GM19397 (cell line): ENCODE measurements around the gene ELFN2.
"Not testable (repeated sequence)": the region's sequence is repeated elsewhere in the genome, so short reads cannot be mapped to it uniquely, and the experiment has no call there.

Experiments
- ATAC-seq: cut with Tn5 transposase; IDR thresholded peaks from one replicate; pipeline ENCODE4 v1.9.1; 2021; ENCODE audit warnings: mild to moderate bottlenecking, moderate library complexity; ENCODE audit not compliant: unreplicated experiment

ELFN2 gene

DNA sequence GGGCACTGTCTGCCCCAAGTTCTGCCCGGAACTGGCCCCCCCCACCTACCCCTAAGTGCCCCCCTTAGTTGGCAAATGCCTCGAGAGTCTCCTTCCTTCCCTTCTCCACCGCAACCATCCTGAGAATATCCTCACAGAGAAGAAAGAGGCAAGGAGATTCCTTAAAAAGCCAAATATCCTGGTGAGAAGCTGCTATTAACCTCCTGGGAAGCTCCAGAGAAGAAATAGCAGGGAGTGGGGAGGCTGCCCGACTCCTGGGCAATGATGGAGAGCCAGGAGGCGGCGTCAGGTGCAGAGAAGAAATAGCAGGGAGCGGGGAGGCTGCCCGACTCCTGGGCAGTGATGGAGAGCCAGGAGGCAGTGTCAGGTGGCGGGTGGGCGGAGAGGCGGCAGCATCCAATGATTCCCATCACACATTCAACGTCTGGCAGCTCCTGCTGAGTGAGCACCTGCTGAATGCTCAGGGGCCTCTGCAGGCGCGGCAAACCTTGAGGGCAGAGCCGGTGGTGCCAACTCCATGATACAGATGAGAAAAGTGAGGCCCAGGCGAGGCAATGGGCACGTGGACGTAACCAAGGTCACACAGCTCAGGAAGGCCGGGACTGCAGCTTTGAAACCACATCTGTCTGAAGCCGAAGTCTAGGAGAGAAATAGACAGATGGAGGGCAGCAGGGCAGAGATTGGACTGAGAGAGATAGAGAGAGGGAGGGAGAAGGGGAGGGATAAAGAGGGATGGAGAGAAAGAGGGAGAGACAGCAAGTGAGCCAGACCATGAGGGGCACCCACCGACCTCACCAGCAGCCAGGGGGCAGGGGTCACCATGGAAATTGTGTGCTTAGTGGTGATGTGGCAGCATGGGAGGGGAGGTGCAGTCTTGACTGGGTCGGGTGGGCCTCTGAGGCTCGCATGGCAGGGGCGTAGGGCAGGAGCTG is 86.7 kb downstream of the ELFN2 start:
- ATAC-seq, result no peak

DNA sequence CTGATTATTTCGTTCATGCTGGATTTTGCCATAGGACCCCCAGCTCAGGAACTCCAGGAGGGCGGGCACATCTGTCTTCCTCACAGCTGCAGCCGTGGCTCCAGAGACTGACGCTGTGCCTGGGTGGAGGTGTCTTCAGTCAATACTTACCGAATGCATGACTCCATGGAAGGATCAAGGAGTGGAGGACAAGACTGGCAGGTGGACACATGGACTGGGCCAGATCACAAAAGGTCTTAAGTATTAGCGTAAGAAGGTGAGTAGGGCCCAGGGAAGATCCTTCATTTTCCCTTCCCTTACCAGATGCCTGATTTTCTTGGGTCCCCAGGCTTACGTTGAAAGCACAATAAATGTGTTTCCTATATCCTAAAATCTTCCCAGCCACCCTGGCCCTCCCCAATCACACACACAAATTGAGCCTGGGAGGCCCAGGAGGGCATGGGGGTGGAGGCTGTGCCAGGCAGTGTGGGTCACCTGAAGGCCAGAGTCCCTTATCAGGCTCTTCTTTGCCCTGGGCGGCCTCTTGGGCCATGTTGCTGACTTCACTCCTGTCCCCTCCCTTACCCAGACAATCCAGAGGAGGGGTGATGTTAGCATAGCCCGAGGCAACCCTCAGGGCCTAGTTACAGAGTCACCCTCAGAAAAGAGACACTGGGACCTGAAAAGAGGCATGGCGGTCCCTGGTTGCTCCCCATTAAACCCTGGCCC is 88.6 kb downstream of the ELFN2 start:
- no peak for ATAC-seq

DNA sequence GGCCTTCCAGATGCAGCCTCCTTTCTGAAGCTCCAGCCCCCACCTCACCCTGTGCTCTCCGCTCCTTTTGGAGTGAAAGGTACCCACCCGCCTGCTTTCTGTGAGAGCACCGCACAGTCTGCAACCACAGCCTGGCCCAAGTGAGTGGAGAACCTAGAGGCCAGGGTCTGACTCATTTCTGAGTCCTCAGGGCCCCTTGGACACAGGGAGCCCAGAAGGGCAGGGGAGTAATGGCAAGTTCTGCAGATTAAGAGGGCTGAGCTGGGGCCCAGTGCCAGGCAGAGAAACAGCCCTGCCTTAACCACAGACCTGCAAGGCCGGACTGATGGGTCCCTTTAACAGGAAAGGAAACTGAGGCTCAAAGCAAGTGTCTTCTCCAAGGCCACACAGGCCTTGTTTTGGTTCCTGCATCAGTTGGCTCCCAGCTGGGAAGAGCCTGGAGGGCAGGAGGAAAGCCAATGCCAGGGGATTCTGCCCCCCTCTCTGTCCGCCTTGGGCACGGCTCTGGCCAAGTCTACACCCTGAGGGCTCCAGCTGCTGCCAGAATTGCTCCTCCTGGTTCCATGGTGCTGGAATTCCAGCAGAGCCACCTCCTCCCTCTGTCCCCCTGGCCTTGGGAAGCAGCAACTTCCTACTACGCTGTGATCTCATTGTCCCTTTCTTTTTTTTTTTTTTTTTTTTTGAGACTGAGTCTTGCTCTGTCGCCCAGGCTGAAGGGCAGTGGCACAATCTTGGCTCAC is 89.9 kb downstream of the ELFN2 start:
- ATAC-seq, result no peak

DNA sequence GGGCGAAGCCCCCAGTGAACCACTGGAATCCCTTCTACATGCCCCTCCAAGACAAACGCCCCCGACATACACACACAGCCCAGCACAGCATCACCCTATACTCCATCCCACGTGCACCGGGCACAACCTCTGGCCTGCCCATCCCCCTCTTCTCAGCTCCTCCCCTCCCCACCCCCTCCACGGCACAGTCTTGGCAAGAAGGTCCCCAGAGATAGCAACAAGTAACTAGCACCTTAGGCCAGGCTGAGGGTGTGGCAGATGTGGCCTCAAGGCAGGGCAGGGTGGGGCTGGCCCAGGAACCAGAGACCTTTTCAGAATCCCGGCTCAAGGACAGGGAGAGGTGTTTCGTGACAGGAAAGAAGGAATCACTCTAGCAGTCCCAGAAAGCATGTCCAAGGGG is 90.7 kb downstream of the ELFN2 start:
- ATAC-seq, result no peak

DNA sequence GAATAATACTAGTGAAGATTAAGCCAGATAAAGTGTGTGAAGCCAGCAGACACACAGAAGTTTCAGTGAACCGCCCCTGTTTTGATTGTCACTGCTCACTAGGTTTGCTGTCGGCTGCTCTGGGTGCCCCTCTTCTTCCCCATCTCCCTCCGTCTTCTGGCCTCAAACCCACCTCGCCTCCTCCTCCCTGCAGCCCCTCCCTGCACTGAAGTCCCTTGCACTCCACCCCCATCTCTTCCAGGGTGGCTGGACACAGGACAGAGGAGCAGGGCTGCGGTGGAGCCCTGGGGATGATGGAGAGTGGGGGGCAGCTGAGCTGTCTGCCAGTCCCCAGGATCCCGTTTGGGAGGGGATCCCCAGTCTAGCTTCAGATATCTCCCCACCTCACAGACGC is 91.5 kb downstream of the ELFN2 start:
- no peak for ATAC-seq

DNA sequence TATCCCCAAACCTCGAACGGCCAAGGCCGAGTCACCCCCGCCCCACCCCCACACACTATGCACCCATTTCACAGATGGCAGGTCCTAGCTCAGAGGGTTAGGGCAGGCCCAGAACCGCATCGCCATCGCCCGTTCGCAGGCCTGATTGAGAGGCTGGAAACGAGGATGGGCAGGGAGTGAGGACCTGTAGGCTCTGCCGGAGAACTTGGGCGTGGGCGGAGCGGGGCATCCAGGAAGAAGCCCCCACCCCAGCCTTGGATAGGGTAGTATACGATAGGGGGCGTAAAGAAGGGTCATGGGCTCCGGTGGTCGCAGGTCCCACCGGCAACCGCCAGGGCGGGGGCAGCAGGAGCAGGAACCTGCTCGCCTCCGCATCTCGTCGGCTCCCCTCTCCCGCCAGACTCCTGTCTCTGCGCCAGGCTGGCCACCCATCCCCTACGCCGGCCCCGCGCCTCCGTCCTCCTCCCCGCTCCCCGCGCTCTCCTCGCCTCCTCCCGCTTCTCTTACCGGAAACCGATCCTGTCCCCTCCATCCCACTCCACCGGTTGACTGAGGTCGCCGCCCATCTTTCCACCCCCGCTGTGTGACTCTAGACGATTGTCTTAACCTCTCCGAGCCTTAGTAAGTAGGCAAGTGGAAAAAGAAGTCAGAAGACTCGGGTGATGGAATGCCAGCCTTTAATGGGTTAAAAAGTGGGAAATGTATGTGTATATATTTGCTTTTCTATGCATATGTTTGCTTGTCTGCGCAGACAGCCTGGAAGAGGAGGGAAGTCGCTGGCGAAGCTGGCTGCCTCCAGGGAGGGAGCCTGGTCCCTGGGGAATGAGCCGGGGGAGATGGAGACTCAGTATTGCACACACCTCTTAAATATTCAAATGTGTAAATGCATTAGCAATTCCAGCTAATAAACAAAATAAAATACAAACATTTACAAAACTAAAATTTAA is 92.1 kb downstream of the ELFN2 start:
- no peak for ATAC-seq

DNA sequence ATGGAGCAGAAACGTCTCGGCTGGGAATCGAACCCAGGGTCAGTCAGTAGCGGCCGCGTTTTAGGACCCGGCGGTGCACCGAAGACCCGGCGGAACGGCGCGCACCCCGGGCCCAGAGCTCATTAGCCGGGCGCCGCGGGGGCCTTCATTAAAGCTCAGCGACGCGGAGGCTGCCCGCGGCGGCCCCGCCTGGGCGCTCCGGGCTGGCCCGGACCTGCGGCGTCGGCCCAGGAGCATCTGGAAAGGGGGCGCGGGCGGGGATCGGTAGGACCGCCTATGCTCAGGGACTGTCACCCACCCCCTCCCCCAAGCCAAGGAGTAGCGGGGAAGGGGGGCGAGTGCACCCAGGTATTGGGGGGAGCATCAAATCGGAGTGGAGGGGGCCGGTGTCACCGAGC is 92.8 kb downstream of the ELFN2 start:
- ATAC-seq, result no peak

DNA sequence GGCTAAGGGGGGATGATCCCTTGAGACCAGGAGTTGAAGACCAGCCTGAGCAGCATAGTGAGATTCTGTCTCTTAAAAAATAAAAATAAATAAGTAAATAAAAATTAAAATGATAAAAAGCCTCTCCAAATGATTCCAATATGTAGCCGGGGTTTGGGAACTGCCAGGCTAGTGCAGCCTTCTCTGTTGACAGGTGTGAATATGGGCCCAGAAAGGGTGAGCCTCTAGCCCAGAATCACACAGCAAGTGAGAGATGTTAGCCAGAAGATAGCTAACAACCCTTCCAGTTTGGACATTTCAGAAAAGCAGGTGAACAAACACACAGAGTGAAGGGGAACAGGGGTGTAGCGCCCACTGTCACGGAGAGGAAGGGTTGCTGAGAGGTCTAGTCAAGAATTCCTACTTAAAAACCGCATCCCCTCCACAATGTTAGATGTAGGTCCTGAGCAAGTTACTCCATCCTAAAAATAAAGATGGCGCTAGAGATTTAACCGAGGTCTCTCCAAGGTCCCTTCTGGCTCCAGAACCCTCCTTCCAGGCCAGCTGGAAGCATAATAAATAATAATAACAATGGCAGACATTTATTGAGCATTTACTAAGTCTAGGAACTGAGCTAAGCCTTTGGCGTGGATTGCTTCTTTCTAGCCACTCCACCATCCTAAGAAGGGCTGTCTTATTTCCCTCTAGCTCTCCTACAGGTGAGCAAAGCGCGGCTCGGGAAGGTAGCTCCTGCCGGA is 93.4 kb downstream of the ELFN2 start:
- no peak for ATAC-seq

DNA sequence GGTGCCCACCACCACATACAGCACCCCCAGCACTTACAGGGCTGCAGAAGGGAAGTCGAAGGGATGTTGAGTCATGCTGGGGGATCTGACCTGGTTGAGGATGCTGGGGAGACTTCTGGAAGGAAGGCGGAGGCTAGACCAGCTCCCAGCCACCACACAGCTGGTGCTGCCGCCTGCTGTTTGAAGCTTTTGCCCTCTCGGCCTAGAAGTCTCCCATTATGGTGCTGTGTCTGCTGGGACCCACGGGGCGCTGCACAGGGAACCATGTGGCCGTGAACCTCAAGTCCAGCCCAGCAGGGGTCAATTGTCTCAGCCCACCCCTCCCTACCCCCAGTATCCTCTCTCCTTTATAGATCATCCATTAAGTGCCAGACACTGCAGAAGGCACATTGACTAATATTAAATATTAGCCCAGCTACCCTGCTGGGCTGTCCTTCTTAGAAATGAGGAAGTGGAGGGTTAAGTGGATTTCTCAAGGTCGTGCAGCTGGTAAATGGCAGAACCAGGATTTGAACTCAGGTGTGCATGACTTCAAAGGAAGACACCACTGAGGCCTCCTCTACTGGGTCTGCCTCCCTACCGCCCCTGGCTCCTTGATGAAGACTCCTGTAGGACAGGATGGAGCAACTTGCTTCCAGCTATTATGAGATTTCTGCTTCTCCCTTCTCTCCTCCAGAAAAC is 95.3 kb downstream of the ELFN2 start:
- ATAC-seq, result no peak

DNA sequence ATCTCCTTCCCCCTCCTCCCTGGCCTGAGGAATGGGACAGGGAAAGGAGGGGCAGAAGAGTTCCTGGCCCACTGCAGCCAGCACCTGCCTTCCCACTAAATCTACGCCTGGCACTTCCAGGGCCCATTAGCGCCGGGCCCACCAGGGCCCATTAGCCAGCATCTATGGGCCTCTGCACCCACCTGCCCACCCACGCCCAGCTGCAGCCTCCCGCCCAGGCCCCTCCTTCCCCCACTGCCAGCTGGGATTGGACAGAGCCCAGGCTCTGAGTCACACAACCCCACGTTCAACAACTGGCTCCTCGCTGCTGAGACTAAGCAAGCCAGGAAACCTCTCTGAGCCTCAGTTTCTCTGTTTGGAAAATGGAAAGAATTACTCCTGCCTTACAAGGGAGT is 96.2 kb downstream of the ELFN2 start:
- no peak for ATAC-seq

DNA sequence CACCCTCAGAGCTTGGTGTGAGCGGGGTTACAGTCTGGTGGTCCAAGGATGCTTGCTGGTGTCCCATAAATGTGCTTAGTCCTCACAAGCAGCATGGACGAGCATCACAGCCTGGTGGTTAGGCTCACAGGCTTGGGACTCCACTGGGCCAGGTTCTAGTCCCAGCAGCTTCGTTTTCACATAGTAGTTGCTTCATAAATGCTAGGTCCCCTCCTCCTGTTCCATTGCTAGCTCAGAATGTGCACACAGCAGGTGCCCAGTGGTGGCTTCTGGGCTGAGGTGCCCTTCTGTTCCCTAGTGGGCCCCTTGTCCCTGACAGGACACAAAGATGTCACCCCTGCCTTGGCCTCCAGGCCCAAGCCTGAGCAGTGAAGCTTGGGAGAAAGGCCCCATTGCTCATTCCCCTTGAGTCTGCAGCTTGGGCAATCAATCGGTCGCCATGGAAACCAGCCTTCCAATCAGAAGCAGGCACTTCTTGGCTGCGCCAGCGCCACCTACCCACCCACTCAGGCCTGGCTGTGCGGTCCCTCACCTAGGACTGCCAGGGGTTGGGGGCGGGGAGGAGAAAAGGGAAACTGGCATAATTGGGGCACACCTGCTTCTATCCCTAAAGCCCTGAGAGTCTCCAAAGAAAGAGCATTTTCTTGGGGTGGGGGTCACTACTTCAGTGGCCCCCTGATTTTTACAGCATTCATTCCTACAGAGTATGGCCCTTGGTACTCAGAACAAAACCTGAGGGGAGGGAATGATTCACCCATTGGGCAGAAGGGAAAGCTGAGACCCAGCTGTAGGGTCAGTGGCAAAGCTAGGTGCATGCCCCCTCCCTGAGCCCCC is 96.9 kb downstream of the ELFN2 start:
- ATAC-seq, result no peak

DNA sequence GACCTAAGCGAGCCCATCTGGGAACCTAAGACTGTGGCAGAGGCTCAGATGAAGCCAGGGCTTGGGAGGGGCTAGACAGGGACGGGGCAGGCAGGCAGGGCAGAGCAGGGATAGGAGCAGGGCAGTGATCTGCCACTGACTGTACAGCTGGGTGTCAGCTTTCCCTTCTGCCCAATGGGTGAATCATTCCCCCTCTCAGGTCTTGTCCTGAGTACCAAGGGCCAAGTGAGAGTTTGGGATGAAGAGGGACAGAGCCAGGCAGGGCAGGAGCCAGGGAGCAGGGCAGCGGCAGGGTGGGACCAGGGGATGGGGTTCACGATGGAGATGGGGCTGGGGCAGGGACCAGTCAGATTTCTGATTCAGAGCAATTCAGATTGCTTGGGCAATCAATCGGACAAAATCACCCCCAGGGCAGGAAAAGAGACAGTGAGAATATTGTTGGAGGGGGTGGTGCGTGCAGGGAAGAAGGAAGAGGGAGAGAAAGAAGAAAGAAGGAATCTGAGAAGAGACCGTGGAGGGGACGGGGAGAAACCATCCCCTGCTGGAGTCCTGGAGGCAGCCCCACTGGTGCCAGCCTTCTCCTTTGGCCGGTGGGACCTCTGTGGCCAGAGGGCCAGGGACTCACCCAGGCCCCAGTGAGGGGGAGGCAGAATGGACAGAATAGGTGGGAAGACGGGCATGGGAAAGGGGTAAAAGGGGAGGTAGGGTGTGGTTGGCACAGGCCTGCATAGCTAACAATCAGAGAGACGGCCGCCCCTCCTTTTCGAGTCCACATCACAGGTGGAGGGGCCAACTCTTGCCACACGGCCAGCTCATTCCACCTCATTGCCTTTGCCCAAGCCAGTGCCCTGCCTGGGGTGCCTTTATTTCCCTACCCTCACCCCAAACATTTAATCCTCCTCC is 97.8 kb downstream of the ELFN2 start:
- no peak for ATAC-seq

DNA sequence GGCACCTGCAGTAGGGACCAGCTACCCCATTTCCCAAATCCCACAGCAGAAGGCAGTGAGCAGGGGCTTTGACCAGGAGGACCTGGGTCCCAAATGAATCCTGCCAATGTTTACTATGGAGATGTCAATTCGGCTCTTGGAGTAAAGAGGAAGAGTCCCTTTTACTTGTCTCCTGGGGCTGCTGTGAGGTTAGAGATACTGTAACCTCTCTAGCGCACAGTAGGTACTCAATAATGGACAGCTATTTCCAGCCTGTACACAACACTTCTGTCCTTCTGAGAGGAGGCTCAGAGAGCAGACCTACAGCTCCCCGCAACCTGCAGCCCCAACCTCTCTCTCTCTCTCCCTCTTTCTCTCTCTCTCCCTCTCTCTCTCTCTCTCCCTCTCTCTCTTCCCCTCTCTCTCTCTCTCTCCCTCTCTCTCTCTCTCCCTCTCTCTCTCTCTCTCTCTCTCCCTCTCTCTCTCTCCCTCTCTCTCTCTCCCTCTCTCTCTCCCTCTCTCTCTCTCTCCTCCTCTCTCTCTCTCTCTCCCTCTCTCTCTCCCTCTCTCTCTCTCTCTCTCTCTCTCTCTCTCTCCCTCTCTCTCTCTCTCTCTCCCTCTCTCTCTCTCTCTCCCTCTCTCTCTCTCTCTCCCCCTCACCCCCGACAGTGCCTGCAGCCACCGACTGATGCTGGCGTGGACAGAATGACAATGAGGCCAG is 98.6 kb downstream of the ELFN2 start:
- not testable (repeated sequence) for ATAC-seq

DNA sequence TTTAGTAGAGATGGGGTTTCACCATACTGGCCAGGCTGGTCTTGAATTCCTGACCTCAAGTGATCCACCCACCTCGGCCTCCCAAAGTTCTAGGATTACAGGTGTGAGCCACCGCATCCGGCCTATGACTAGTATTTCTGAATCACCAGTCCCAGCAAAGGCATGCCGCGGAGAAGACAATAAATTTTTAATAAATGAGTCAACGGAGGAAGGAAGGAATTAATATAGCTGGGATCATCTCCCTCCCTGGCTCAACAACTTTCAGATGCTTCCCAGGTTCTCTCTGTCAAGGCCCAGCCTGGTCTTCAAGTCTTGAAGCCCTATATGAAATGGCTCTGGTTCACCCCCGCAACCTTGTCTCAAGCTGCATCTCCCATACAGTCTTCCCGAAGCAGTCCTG is 99.3 kb downstream of the ELFN2 start:
- no peak for ATAC-seq

DNA sequence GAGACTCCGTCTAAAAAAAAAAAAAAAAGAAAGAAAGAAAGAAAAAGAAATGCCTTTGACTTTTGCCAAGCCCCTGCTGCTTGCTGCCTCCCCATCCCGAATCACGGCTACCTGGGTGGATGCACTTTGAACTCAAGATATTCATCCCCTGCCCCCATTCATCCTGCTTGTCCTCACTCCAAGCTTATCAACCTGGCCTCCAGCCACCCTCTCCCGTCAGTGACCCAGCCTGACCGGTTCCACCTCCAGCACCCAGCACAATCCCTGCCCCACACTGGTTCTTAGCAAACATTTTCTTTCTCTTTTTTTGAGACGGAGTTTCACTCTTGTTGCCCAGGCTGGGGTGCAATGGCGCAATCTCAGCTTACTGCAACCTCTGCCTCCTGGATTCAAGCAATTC is 100.6 kb downstream of the ELFN2 start:
- ATAC-seq, result no peak

DNA sequence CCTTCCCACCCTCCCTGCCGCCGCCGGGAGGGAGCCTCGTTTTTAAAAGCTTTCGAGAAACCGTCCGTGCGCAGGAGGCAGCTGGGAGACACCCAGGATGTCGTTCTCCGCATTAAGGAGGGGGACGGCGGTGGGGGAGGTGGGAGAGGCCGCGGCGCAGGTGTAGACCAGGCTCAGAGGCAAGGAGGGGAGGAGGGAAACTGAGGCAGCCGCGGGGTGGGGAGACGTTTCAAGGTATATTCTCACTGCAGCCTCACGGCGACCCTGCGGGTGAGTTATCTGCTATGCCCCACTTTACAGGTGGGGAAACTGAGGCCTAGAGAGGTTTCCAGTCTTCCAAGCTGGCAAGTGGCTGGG is 102.3 kb downstream of the ELFN2 start:
- no peak for ATAC-seq
